A673 (cell line): ENCODE data around the gene PIP5K1A.

ENCODE experiments used
- CTCF ChIP-seq: fragments of 300-800, 200-600 bp; sonication (generic); conservative IDR thresholded peaks from 2 replicates; pipeline ENCODE4 v1.5.1; 2017; ENCODE audit warnings: low read depth, mild to moderate bottlenecking, antibody characterized with exemption, low read length, moderate library complexity, mixed read lengths
- EZH2 ChIP-seq: fragments of 200-600 bp; sonication (generic); IDR thresholded peaks from 2 replicates; pipeline ENCODE4 v1.6.1; 2017; ENCODE audit warnings: borderline replicate concordance, low read depth, mild to moderate bottlenecking, mixed read lengths, antibody characterized with exemption, low read length; ENCODE audit not compliant: poor library complexity, severe bottlenecking

DNA sequence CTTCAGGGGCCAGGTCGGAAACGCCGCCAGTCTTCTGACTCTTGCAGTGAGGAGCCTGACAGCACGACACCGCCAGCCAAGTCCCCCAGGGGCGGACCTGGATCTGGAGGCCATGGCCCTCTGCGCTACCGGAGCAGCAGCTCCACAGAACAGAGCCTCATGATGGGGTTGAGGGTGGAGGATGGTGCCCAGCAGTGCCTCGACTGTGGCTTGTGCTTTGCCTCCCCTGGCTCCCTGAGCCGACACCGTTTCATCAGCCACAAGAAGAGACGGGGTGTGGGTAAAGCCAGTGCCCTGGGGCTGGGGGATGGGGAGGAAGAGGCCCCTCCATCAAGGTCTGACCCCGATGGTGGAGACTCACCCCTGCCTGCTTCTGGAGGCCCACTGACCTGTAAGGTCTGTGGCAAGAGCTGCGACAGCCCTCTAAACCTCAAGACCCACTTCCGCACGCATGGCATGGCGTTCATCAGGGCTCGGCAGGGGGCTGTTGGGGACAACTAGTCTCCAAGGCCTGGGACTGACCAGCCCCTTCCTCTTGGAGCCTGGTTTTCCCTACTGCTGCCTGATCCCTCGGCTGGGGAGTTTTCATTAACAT lies 92.5 kb downstream of the PIP5K1A start:
- TF ChIP-seq CTCF (no peak), EZH2 (no peak)
